Mesothelial cell of epicardium (in vitro differentiated cells): Measurements from ENCODE around the gene CPAMD8. TPM values are rescaled to one million over a fixed set of nuclear protein-coding genes. Genes with fewer than 3 reads are reported as not detected.

Experiments used
- DNase-seq, 2 experiments: peaks; one replicate each; pipeline ENCODE4 v3.0.0; 2021; ENCODE audit warnings: low spot score in 2 of 2; ENCODE audit not compliant: unreplicated experiment in 2 of 2
- H3K27ac Mint-ChIP-seq: 2 replicates; pipeline ENCODE4 v1.8.0; 2021; ENCODE audit warnings: mixed read lengths
- H3K27me3 Mint-ChIP-seq: 2 replicates; pipeline ENCODE4 v1.8.0; 2021; ENCODE audit warnings: low read depth, mixed read lengths
- H3K36me3 Mint-ChIP-seq: 2 replicates; pipeline ENCODE4 v1.8.0; 2021; ENCODE audit warnings: mixed read lengths
- H3K4me1 Mint-ChIP-seq: 2 replicates; pipeline ENCODE4 v1.8.0; 2021; ENCODE audit warnings: mixed read lengths
- H3K4me3 Mint-ChIP-seq: 2 replicates; pipeline ENCODE4 v1.8.0; 2021; ENCODE audit warnings: mild to moderate bottlenecking, moderate library complexity, mixed read lengths
- H3K9me3 Mint-ChIP-seq: 2 replicates; pipeline ENCODE4 v1.8.0; 2021; ENCODE audit warnings: mixed read lengths
- total RNA-seq: library from RNA; stranded (reverse); gene quantifications from 3 replicates; pipeline ENCODE4 v1.2.1, GENCODE V29; 2021
- TF ChIP-seq, protein P1 (sequence below): fragments of 200-600 bp; sonication (generic); IDR thresholded peaks from one replicate; pipeline ENCODE4 v1.5.0; 2021; ENCODE audit warnings: antibody characterized with exemption; ENCODE audit not compliant: unreplicated experiment

Gene CPAMD8
- total RNA-seq, 1 donor from 2014 or later: 40.9 TPM

DNA sequence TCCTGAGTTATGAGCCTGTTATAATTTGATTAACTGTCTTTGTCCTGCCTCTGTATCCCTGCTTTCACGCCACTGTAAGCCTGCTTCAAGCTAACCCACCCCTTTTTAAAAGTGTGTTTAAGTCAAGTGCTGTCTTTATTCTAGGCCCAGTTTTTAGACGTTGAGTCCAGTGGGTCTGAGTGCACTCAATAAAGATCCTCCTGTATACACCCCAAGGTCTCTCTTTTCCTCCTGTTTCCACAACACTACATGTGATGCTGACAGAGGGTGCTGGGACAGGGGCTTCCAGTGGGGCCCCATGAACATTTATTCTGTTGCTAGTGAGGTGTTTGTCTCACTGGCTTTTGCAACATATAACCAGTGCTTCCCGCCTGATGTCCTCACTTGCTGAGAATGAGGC lies 144.5 kb downstream of the CPAMD8 start:
- H3K4me1 Mint-ChIP-seq: no peaks in the 10 kb centered on the region
- H3K4me3 Mint-ChIP-seq: no peak overlapping the region
- H3K27ac Mint-ChIP-seq: no peak overlapping the region
- TF ChIP-seq, protein P1, sequence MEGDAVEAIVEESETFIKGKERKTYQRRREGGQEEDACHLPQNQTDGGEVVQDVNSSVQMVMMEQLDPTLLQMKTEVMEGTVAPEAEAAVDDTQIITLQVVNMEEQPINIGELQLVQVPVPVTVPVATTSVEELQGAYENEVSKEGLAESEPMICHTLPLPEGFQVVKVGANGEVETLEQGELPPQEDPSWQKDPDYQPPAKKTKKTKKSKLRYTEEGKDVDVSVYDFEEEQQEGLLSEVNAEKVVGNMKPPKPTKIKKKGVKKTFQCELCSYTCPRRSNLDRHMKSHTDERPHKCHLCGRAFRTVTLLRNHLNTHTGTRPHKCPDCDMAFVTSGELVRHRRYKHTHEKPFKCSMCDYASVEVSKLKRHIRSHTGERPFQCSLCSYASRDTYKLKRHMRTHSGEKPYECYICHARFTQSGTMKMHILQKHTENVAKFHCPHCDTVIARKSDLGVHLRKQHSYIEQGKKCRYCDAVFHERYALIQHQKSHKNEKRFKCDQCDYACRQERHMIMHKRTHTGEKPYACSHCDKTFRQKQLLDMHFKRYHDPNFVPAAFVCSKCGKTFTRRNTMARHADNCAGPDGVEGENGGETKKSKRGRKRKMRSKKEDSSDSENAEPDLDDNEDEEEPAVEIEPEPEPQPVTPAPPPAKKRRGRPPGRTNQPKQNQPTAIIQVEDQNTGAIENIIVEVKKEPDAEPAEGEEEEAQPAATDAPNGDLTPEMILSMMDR: no peak
- peaks cover 39% of the 10 kb centered on the region for H3K36me3 Mint-ChIP-seq
- H3K9me3 Mint-ChIP-seq: peaks cover 18% of the 10 kb centered on the region
- DNase-seq: no peak
- no peaks in the 10 kb centered on the region for H3K27me3 Mint-ChIP-seq

- Mint-ChIP-seq H3K4me1 (no peaks in the 10 kb centered on the region), H3K27me3 (no peaks in the 10 kb centered on the region), H3K4me3 (no peak overlapping the region), H3K9me3 (peaks cover 18% of the 10 kb centered on the region), H3K27ac (no peak overlapping the region), H3K36me3 (peaks cover 42% of the 10 kb centered on the region)
- DNase-seq: no peak
- TF ChIP-seq, protein P1: no peak
These were observed 145.6 kb downstream of the CPAMD8 start for GRCh38 chr19:16880884-16881554.

- peaks cover 25% of the 10 kb centered on the region for H3K9me3 Mint-ChIP-seq
- no peak for DNase-seq
- TF ChIP-seq, protein P1: no peak
- H3K36me3 Mint-ChIP-seq: peaks cover 59% of the 10 kb centered on the region
- no peak overlapping the region for H3K27ac Mint-ChIP-seq
- no peaks in the 10 kb centered on the region for H3K27me3 Mint-ChIP-seq
- H3K4me1 Mint-ChIP-seq: no peaks in the 10 kb centered on the region
- H3K4me3 Mint-ChIP-seq: no peak overlapping the region
These were observed 148.2 kb downstream of the CPAMD8 start for GRCh38 chr19:16878181-16878965.

DNA sequence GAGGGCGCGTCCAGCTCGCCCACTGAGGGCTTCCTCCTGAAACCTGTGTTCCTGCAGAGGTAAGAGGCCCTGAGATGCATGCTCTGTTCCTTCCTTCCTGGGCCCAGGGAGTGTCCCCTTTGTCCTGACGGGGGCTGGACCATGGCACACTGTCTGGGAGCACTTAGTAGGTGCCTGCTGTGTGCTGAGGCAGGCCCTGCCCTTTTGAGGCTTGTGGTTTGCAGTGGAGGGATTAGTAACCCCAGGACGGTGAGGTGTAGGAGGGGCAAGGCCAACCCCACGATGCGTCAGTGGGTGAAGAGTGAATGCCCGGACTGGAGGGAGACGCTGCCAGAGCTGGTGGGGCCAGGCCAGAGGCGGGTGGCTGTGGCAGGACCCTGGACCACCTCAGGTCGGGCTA lies 149.0 kb downstream of the CPAMD8 start:
- H3K9me3 Mint-ChIP-seq: peaks cover 20% of the 10 kb centered on the region
- no peaks in the 10 kb centered on the region for H3K27me3 Mint-ChIP-seq
- TF ChIP-seq, protein P1: no peak
- no peak for DNase-seq
- no peak overlapping the region for H3K27ac Mint-ChIP-seq
- H3K4me1 Mint-ChIP-seq: no peaks in the 10 kb centered on the region
- no peak overlapping the region for H3K4me3 Mint-ChIP-seq
- peaks cover 60% of the 10 kb centered on the region for H3K36me3 Mint-ChIP-seq

GRCh38 chr19:16876904-16877361 lies 149.7 kb downstream of the CPAMD8 start:
- Mint-ChIP-seq H3K4me1 (no peaks in the 10 kb centered on the region), H3K4me3 (no peak overlapping the region), H3K27me3 (no peaks in the 10 kb centered on the region), H3K9me3 (peaks cover 13% of the 10 kb centered on the region), H3K27ac (no peak overlapping the region), H3K36me3 (peaks cover 58% of the 10 kb centered on the region)
- TF ChIP-seq, protein P1: no peak
- no peak for DNase-seq
